RCC 7860 (cell line): ENCODE data around the gene MAML3.

Source experiments
- DNase-seq: peaks from one replicate; pipeline ENCODE4 v3.0.0-alpha.2; 2015; ENCODE audit warnings: low spot score
- FAIRE-seq: peaks from 2 replicates; lab custom pipeline; 2012; peaks lifted over from hg19 to GRCh38; lab: Jason Lieb, UNC

The MAML3 gene

GRCh38 chr4:140049024-140049848 is 104.7 kb downstream of the MAML3 start:
- FAIRE-seq = no peak
- no peak for DNase-seq

- DNase-seq = no peak
- no peak for FAIRE-seq
These were observed 105.5 kb downstream of the MAML3 start for GRCh38 chr4:140048419-140048995.

- no peak for DNase-seq
- FAIRE-seq = no peak
These were observed 106.2 kb downstream of the MAML3 start for GRCh38 chr4:140047786-140048185.

- FAIRE-seq (no peak), DNase-seq (no peak)
These were observed 106.9 kb downstream of the MAML3 start for GRCh38 chr4:140047017-140047640.

GRCh38 chr4:140046543-140046942 is 107.4 kb downstream of the MAML3 start:
- DNase-seq (no peak), FAIRE-seq (no peak)

GRCh38 chr4:140046016-140046415 is 108.0 kb downstream of the MAML3 start:
- DNase-seq (no peak), FAIRE-seq (no peak)

- no peak for DNase-seq
- no peak for FAIRE-seq
These were observed 109.6 kb downstream of the MAML3 start for GRCh38 chr4:140044337-140044902.

GRCh38 chr4:140042634-140043033 is 111.3 kb downstream of the MAML3 start:
- no peak for FAIRE-seq

GRCh38 chr4:140038031-140038533 is 115.9 kb downstream of the MAML3 start:
- no peak for FAIRE-seq

More at GRCh38 chr4:140042634-140043033, 111.3 kb downstream of the MAML3 start:
- DNase-seq = no peak

GRCh38 chr4:140037353-140038030 is 116.5 kb downstream of the MAML3 start:
- DNase-seq (peak; percentile 56), FAIRE-seq (peak; percentile 15)

More at GRCh38 chr4:140038031-140038533, 115.9 kb downstream of the MAML3 start:
- DNase-seq = no peak

GRCh38 chr4:140031706-140032105 is 122.3 kb downstream of the MAML3 start:
- FAIRE-seq (no peak), DNase-seq (no peak)

GRCh38 chr4:140031061-140031460 is 122.9 kb downstream of the MAML3 start:
- DNase-seq = no peak
- no peak for FAIRE-seq

- FAIRE-seq (no peak), DNase-seq (no peak)
These were observed 125.1 kb downstream of the MAML3 start for GRCh38 chr4:140028676-140029517.

GRCh38 chr4:140028101-140028500 is 125.9 kb downstream of the MAML3 start:
- FAIRE-seq (no peak), DNase-seq (no peak)

GRCh38 chr4:140027101-140027500 is 126.9 kb downstream of the MAML3 start:
- FAIRE-seq (no peak), DNase-seq (no peak)

- FAIRE-seq = no peak
These were observed 128.5 kb downstream of the MAML3 start for GRCh38 chr4:140025470-140025869.

GRCh38 chr4:140020457-140021361 is 133.3 kb downstream of the MAML3 start:
- no peak for FAIRE-seq
- DNase-seq = no peak

More at GRCh38 chr4:140025470-140025869, 128.5 kb downstream of the MAML3 start:
- DNase-seq = no peak

GRCh38 chr4:140019619-140020347 is 134.2 kb downstream of the MAML3 start:
- FAIRE-seq (no peak), DNase-seq (no peak)
